ENCODE data around the gene ATXN7L2.

ATXN7L2 gene

DNA sequence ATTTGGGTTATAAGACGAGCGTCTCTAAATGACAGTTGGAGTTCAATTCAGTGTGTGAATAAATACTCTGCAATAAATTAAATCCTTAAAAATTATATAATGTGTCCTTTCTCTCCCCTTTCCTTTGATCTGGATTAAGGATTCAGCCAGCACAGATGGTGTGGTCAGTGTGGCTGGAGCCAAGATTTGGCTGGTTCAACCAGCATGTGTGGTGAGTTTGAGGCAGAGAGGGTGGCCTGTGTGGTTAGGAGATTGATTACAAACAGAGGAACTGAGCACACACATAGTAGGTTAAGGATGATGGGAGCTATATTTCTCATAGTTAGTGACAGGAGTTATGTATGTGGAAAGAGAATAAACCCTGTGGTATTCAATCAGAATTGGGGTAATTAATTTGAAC is 40.0 kb downstream of the ATXN7L2 start:
- no peak for DNase-seq (ENCODE audit: low read depth in 3 of 3)

DNA sequence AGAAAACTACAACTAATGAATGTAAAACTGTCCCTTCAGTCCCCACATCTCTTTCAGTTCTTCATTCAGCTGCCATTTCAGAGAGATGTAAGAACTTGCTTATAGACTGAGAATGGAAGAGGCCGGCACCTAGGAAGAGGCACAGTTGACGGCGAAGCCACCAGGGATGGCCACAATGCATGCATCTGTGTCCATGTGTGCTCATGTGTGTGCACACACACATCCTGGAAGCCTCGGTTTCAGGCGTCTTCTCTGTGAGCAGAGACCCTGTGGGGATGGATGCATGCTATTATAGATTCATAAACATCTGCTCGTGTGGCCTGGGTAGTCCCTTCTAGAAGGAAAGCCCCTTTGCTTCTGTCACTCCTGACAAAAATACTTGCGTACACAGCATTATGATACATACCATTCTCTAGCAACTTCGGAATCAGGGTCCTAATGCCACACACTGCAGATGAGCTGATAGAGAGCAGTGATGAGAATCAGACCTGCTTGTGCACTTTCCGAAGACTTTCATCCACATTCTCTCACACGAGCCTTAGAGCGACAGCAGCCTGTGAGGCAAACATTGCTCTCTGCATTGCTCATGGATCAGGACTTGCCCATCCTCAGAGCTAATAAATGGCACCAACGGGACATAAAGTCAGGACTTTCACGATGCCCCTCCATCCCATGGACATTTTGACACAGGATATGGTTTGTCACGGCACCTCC is 43.5 kb downstream of the ATXN7L2 start:
- no peak for DNase-seq (ENCODE audit: low read depth in 3 of 3)

DNA sequence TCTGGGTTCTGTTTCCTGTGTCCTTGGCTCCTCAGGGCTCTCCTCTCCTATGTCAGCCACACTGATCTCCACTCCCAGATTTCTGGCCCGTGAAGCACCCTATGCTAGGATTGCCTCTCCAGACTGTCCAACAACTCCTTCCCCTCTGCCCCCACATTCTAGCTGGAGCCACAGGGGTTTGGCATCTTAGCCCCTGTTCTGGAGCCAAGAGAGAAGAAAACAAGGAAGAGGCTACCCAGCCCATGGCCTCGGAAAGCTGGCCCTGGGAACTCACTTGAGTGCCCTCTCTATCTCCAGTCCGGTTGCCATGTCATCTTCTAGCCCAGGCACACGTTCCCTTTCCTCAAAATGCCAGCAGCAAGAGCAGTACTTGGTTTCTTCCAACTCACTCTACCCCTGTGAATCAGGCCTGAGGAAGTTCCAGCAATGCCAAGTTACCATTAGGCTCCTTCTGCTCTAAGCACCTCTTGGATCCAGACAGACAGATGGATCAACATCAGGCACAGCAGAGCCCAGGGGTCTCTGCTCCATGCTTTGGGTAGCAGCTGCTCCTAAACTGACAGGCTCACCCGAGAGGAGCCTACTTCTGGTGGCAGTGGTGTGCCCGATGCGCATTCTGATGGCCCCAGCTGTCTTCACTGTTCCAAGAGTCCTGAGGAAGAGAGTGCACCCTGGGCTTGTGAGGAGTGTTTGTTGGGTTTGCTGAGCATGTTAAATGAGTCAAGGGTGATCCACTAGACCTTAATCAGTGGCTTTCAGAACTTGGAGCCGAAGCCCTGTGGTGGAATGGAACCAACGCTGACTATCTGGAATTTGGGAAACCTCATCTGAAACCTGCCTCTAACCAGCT is 44.4 kb downstream of the ATXN7L2 start:
- DNase-seq (ENCODE audit: low read depth in 3 of 3) = no peak

DNA sequence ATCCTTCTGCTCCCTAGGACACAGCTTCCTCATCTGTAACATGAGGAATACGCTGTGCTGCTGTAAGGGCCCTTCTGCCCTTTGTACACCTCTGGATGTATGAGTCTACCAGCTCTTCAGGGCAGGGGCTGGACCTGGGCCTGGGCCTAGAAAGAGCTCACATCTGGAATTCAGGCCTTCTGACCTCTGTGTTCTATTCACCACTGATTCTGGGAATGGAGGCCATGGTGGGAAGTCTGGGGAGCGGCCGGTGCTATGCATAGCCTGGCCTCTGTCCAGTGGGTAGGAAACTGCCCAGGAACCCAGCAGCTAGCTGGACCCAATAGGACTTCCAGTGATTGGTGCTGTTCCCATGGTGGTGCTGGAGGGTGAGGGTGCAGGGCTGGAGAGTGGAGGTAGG is 45.0 kb downstream of the ATXN7L2 start:
- no peak for DNase-seq (ENCODE audit: low read depth in 3 of 3)

DNA sequence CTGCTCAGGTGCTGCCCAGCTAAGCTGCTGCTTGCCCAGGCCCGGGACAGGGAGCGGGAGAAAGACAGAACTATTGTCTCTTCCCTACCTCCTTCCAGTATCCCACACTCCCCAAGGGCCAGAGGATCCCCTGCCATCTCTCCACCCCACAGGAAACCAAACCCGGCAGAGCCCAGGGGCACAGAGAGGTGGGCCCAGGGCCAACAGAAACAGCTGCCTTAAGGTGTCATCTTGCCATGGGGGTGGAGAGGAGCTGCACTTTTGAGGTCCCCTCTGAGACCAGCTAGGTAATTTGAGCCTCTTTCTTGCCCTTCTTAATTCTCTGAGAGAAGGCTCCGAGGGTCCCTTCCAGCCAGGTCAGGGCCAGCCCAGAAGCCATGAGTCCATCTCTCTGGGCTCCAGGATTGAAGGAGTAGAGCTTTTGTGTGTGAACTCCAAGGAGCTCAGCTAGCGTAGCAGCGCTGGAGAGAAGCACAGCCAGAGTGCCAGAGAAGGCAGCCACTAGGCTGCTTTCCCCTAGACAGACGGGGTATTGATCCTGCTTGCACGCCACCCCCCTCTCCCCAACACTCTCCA is 46.3 kb downstream of the ATXN7L2 start:
- DNase-seq (ENCODE audit: low read depth in 3 of 3) = no peak

DNA sequence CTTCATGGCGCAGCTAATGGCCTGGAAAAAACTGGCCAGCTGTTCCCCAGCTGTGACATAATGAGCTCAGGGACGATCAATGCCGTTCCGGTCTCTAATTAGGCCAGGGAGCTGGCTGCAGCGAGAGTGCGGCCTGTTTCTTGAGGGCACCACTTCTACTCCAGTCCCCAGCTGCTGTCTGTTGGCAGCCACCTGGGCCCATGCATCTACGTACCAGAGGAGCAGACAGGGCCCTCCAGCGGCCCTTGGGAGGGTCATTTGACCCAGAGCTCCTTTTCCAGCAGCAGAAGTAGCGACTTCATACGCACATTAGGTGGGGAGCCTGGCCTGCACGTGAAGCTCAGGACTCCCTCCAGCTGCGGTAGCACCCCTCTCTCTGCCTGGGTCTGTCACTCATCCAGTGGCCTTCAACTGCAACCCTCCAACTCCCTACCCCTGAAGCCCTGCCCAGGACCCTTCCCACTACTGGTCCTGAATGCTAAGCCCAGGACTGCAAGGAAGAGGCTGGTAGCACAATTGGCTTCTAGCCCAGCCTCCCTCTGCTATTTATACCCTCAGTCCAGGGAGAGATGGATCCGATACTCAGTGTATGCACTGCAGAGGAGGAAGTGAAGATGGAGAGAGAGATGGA is 46.9 kb downstream of the ATXN7L2 start:
- DNase-seq (ENCODE audit: low read depth in 3 of 3) = no peak

DNA sequence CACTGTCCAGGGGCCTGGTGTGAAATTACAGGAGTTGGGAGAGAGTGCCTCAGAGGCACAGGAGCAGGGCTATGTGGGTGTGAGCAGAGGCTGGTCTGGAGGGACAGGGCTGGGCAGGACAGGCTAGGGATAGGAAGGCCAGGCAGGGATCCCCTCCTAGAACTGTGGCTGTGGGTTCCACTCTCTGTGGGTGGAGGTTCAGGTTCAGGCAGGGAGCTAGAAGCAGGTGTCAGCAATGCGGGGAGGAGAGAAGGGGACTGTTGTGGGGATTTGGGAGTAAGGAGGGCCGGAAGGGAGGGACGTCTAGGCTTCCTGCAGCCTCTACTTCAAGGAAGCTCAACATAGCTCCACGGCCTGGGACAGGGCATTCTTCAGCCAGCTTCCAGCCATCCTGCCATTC is 47.7 kb downstream of the ATXN7L2 start:
- DNase-seq (ENCODE audit: low read depth in 3 of 3) = no peak

DNA sequence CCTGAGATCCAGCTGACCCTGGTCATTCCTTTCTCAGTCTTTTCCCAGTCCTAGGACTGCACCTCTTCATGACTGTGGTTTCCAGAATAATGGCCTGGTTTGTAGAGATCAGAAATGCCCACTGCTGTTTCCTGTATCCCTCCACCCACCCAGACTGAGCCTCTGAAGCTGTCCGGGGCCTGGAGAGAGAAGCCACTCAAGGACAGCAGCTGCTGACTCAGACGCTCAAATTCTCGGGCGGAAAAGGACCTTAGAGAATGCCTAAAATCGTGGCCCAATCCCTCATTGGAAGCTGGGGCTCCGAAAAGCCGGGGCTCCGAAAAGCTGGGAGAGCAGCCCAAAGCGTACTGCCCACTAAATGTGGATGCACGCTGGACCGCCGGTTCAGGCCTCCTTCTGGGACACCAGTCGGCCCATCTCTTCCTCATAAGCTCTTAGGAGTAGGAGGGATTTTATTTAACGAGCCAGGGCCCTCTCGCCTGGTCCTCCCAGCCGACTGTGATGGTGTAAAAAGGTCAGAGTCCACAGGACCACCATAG is 48.2 kb downstream of the ATXN7L2 start:
- DNase-seq (ENCODE audit: low read depth in 3 of 3) = no peak

DNA sequence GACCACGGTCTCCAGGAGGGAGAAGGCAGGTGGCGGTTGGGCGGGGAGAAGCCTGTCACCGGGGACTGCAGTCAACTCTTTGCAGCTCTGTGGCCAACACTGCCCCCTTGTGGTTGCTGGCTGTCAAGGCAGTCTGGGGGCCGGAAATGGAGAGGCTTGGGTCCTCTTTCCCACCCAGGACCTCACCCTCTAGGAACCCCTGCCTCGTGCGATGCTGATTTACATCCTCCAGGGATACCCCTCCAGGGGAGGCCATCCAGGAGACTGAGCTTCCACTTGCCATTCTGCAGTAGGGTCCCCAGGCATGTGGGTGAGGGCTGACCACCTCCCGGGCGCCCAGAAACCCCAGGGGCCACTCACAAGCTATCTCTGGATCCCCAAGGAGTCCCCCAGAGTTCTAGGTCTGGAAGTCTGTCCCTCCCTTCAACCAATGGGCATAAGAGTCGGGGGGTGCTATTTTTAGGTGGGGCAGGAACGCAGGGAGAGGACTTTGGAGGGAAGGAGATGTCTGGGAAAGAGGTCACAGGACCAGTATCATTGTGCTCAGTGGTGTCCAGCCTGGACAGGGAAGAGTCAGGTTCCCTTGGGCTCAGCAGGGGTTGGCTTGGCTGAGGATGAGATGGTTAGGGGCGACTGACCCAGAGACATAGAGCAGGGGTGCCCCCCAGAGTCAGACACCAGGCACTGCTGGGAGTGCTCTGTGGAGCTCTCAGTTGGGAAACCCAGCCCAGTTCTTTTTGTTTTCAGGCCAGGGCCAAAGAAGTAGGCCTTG is 48.8 kb downstream of the ATXN7L2 start:
- peak; percentile 82 to 88 (median 86) for DNase-seq (ENCODE audit: low read depth in 3 of 3)

DNA sequence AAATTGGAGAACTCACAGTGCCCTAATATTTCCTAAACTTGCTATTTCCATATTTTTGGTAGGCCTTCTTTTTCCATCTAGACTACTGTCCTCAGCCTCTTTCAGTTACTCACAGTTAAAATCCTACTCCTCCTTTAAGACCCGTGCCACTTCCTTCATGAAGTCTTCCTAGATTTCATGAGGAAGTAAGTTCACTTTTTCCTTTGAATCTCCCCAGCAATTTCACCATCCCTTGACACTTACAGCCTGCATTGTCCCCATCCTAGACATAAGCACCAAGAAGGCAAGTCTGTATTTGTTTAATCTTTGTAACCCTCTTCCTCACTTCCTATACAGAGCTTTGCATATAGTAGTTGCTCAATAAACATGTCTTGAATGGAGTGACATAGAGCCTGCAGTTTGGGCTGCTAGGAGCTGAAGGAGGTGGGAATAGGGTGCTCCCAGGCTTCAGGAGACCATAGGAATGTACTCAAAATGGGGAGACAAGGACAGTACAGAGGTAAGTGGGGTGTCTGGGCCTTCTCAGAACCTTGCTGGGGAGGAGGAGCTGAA is 50.7 kb downstream of the ATXN7L2 start:
- no peak for DNase-seq (ENCODE audit: low read depth in 3 of 3)

DNA sequence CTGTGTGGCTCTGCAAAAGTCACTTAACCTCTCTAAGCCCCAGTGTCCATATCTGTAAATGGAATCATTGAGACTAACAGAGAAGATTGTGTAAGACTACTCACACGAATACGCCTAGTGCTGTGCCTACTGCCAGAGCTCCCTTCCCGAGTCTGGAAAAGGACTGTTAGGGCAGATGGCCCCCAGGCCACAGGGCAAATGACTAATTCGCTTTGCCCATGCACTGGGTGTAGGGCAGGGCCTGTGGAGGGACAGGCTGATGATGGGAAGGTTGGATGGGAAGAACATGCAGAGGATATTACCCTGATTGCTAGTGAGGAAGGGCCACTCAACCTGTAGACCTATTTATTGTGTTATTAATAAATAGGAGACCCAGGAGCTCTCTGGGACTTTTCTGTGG is 51.8 kb downstream of the ATXN7L2 start:
- DNase-seq (ENCODE audit: low read depth in 3 of 3) = no peak

DNA sequence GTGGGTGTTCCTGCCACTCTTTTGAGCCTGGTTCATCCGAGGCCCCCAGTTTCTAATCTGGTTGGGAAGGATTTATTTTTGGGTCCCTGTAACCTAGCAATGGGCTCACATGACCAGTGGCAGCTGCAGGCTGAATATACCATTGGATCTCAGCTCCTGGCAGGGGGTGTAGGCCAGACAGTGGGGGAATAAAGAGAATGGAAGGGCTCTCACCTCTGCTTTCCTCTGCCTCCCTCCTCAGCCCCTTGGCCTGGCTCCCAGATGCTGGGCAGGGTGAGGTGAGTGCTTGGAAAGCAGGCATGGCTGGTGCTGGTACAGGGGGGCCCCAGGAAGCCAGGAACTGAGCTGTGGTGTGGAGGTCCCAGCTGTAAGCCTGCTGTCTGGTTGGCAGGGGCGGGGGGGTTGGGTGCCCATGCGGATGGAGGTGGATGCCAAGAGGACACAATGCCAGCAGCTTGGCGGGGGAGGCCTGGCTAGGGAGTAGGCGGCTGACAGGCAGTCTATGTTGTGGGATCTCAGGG is 52.3 kb downstream of the ATXN7L2 start:
- no peak for DNase-seq (ENCODE audit: low read depth in 3 of 3)

DNA sequence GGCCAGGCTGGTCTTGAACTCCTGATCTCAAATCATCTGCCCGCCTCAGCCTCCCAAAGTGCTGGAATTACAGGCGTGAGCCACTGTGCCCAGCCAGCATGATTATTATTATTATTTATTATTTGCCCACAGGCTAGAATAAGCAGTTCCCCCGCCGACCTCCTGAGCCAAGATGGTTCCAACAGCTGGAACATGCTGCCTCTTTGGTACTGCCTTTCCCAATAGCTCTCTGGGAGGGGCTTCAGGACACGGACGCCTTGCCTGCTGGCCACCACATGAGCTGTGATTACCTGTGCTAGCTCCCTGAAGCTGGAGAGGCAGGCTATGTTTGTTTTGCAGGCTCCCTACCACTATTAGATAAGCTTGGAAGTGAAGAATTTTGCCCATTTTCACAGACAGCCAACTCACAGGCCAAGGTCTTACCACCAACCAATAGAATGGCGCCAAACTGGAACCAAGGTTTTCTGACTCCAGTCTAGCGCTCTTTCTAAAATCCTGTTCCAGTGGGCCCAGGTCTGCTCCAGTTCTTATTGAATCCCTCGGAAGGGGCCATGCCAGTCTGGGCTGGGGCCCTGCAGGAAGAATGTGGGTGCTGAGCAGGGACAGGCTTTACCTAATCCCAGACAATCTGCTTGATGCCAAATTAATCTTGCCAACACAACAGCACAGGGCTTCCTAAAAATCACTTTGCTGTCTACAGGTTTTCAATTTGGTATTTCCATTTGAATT is 53.9 kb downstream of the ATXN7L2 start:
- no peak for DNase-seq (ENCODE audit: low read depth in 3 of 3)

DNA sequence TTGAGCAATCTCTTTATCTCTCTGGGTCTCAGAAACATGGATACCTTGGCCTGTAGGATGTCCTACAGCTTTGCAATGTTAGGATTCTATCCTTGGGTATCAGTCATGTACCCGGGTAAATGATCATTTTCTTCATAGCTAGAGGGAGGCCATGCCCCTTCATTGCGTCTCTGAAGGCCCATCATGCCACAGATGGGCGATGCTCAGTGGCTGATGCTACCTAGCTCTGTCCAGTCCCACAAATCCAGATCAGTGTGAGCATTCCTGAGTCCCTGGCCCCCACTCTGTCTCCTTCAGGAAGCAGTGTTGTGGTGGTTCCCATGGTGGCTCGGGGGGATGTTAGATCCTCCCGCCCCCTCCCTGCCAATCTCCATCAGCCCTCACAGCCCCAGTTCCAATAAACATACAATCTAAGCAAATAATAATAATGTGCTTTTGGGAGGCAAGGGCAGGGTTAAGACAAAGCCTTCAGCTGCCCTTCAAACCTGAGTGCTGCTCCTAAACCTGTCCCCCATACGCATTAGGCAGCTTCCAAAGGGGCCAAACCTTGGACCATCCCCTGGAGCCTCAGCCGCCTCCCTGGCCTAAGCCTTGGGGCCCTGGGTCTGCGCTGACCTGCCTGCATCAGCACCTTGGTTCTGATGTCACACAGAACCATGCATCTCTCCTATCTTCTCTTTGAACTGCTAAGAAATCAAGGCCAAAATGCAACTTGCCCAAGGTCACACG is 55.3 kb downstream of the ATXN7L2 start:
- no peak for DNase-seq (ENCODE audit: low read depth in 3 of 3)

DNA sequence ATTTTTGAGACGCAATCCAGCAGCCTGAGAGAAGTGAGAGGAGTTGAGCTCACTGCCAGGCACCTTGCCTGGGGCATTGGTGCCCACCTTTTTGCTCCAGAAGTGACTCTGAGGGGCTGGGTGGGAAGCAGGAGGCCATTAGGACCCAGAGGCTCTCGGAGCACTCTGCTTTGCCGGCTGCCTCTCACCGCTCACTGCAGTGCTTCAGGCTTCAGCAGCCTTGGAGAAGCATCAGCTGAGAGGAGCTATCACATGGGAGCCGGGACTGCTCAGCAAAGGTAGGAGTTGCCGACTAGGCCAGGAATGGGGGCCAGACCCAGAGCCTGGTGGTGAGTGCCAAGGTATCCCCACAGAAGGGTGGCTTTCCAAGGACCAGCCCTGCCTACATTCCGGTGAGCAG is 56.0 kb downstream of the ATXN7L2 start, which contains the start of gene GPR61:
GPR61 (plus strand) TSS at position 197 of the 400 bp plus-strand sequence. CDS start 3,151 bp downstream, outside the sequence.
- no peak for DNase-seq (ENCODE audit: low read depth in 3 of 3)

DNA sequence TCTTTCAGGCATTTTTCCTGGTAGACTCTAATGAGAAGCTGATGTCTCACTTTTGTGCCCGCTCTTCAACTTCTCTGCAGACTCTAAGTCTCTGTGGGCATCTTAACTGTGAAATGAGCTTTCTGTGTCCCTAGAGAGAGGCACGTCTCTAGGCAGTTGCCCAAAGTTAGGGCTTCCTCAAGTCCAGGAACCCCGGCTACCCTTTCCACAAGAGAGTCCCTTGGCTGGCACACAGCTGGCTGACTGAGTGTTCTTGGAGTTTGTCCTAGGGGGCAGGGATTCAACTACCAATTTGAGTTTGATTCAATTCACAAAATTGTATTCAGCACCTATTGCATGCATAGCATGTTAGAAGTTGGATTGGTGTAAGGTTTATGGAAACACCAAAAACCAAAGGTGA is 57.4 kb downstream of the ATXN7L2 start:
- DNase-seq (ENCODE audit: low read depth in 3 of 3) = no peak

Data from stimulated activated CD4-positive, alpha-beta T cell treated with anti-CD3 and anti-CD28 coated beads, TNF-alpha, amount 100 ng/mL, for 4 hours (primary cell).